Middle frontal gyrus (tissue), 1 donor: Measurements from ENCODE around the gene MARCHF10.

ENCODE experiments used
- DNase-seq: peaks from one replicate; pipeline ENCODE4 v3.0.0-alpha.2; 2015; ENCODE audit warnings: low spot score; ENCODE audit errors: extremely low spot score

Gene MARCHF10

DNA sequence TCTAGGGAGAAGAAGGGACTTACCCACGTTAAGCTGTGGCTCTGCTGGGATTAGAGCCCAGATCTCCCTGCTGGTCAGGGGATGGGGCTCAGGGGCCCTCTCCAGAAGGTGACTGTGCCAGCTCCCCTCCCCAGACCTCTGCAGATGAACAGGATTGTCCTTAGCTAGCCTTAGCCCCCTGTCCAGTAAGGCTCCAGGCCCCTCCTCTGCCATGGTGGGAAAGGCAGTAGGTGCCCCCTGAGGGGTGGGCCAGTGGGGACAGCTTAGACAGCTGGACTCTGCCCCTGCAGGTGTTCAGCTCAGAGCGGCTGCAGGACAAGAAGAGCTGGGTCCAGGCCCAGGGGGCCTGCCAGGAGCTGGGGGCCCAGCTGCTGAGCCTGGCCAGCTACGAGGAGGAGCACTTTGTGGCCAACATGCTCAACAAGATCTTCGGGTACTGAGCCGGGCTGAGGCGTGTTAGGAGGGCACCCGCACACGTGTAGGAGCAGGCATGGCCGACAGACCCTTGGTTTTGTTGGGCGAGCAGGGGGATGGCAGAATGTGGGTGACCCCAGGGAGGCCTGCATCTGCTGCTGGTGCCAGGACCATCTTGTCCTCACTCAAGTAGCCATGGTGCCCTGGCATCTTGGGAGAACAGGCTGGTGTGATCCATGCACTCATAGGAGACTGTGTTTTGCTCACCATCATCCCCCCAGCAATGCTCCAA is 129.7 kb downstream of the MARCHF10 start:
- DNase-seq: no peak

DNA sequence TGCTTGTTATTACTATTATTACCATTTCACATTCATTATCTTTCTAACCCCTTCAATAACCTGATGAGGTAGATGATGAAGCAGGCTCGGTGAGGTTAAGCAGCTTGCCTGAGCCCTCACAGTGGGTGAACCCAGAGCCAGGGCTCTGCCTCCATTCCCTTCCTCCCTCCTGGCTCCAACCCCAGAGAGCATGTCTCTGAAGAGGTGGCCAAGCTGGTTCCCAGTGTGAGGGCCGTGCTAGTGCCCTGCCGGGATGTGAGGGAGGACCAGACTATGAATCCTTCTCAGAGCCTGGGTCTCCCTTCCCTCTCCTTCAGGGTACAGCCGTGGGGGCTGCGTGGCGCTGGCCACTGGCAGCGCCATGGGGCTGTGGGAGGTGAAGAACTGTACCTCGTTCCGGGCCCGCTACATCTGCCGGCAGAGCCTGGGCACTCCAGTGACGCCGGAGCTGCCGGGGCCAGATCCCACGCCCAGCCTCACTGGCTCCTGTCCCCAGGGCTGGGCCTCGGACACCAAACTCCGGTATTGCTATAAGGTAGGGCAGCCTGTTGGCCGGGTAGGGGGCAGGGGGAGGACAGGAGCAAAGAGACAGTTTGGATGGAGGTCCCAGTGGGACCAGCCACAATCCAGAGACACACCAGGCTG is 131.0 kb downstream of the MARCHF10 start:
- DNase-seq: no peak

- no peak for DNase-seq
Observed at GRCh38 chr17:62676231-62676943, 131.7 kb downstream of the MARCHF10 start.

DNA sequence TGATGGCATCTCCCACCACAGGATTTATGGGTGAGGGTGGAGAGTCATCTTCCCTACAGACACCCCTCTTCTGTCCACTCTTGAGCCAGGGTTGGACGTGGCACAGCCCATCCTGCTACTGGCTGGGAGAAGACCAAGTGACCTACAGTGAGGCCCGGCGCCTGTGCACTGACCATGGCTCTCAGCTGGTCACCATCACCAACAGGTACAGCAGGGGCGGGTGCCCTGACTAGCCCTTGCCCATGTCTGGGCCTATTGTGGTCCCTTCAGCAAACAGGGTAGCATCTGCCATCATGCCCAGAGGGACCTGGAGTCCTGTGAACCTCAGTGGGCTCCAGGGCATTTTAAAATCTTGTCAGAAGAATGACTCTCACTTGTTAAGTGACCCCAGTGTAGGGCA is 132.4 kb downstream of the MARCHF10 start:
- no peak for DNase-seq

DNA sequence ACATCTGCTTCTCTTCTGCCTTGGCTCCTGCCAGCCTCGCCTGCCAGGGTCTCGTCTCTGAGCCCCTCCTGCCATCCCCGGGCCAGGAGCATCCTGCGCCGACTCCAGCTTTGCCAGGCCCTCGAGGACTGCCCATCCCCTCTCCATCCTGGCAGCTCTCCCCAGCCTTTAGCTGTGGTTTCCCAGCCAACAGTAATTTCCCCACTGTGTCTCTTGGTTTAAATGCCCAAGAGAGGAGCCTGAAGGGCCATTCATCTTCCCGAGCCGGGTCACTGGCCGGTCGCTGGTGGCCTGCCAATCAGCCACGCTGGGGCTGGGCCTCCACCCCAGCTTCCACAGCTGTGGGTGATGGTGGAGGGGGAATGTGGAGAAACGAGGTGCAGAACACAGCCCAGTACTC is 132.9 kb downstream of the MARCHF10 start:
- DNase-seq: peak; percentile 25

DNA sequence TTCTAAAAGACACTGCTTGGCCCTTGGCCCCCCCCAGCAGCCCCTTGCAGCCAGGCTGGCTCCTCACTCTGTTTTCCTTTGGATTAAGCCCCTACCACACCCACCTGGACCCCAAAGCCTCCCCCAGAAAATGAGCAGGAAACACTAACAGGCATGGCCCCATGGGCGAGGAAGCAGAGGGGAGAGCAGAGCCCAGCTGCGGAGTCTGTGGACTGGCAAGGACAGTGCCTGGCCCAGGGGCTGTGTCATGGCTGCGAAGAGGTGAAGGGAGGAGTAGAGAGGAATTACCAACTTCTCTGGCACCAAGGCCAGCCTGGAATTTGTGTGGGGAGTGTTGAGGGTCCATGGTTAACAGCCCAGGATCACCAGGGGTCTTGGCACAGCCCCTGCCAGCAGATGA is 133.3 kb downstream of the MARCHF10 start:
- no peak for DNase-seq

- DNase-seq: no peak
Observed at GRCh38 chr17:62674363-62674739, 133.8 kb downstream of the MARCHF10 start.

DNA sequence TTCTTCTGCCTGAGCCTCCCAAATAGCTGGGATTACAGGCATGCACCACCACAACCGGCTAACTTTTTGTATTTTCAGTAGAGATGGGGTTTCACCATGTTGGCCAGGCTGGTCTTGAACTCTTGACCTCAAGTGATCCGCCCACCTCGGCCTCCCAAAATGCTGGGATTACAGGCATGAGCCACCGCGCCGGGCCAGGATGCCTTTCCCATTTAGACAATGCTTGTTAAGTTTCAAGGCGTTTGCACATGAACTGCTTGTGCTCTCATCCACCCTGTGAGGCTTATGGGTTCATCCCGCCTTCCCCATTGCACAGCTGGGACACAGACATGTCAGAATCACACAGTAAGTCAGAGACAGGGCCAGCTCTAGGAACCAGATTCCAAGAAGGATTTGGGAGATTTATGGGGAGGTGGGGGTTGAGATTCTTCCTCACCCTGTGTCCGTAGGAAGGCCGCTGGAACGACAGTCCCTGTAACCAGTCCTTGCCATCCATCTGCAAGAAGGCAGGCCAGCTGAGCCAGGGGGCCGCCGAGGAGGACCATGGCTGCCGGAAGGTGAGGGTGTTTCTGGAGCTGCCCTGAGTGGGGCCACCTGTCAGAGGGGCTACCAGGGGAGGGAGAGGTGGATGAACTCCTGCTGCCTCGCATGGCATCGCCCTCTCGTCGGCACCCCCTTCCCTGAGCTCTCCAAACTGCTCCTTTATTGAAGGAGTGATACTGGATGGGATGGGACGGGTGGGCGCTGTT is 134.3 kb downstream of the MARCHF10 start:
- DNase-seq: no peak

- no peak for DNase-seq
Observed at GRCh38 chr17:62672957-62673356, 135.2 kb downstream of the MARCHF10 start.

DNA sequence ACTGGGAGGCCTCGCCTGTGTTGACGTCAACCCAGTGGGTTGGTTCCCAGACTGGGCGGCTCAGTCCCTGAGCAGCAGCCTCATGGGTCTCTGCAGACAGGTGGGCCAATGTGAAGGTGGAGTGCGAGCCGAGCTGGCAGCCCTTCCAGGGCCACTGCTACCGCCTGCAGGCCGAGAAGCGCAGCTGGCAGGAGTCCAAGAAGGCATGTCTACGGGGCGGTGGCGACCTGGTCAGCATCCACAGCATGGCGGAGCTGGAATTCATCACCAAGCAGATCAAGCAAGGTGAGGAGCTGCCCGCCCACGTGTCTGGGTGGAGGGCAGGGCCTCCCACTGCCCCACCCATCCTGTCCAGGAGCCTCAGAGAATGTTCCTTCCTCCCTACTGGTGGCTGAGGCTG is 136.6 kb downstream of the MARCHF10 start:
- no peak for DNase-seq

- DNase-seq: no peak
Observed at GRCh38 chr17:62670202-62670821, 137.8 kb downstream of the MARCHF10 start.

- DNase-seq: no peak
Observed at GRCh38 chr17:62668091-62668804, 139.9 kb downstream of the MARCHF10 start.

DNA sequence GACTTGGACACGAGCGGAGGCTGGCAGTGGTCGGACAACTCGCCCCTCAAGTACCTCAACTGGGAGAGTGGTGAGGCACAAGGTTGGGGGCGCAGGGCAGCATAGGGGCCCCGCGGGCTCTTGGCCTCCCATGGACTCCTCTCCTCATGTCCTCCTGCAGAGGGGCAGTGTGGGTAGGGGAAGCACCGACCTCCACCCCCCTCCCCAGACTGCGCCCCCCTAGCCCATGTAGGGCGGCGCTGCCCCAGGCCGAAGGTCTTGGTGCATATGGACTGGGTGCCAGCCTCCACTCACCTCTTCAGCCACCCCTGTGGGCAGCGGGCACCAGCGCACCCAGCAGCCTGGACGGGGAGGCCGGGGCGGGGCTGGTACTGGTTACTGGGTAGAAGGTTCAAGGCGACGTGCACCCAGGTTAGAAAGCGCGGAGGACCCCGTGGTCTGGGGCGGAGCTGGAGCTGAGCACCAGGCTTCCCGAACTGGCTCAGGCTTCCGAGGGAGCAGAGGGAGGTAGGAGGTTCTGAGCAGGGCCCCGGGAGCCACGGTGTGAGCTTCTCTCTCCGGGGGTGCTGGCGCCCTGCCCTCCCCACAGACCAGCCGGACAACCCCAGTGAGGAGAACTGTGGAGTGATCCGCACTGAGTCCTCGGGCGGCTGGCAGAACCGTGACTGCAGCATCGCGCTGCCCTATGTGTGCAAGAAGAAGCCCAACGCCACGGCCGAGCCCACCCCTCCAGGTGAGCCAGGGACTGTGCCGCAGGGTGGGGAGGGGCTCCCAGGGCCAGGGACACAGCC is 141.1 kb downstream of the MARCHF10 start:
- DNase-seq: no peak

DNA sequence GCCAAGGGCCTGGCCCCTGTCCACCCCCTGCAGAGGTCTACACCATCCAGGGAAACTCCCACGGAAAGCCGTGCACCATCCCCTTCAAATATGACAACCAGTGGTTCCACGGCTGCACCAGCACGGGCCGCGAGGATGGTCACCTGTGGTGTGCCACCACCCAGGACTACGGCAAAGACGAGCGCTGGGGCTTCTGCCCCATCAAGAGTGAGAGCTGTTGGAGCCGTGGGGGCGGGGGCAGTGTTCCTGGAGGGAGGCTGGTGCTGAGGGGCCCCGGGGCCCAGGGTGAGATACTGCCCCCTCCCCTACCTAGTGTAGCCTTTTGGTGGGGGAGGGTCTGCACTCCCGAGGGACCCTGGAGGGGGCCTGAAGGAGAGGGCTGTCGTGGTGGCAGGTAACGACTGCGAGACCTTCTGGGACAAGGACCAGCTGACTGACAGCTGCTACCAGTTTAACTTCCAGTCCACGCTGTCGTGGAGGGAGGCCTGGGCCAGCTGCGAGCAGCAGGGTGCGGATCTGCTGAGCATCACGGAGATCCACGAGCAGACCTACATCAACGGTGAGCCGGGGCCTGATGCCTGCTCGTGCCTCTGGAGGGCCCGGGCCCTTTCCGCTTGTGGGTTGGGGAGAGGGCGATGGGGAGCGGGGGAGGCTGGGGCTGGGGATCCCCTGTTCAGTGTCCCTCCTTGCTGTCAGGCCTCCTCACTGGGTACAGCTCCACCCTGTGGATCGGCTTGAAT is 141.9 kb downstream of the MARCHF10 start:
- no peak for DNase-seq

DNA sequence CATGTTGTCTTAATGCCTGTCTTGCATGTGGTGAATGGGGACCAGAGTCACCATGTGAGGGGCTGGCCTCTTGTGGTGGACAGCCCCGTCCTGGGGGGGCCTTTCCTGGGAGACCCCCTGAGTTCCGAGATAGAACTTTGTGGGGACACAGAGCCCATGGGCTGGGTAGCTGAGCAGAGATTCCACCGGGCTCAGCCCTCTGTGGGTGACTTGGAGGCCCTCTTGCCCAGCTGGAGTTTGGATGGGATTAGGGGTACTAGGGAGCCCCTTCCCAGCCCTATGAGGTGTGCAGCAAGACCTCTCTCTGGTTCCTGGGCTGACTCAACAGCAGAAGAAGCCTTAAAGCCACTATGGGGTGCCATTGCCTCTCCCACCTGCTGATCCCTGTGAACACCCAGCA is 142.5 kb downstream of the MARCHF10 start:
- DNase-seq: no peak

GRCh38 chr17:62664336-62665120 is 143.6 kb downstream of the MARCHF10 start:
- no peak for DNase-seq

DNA sequence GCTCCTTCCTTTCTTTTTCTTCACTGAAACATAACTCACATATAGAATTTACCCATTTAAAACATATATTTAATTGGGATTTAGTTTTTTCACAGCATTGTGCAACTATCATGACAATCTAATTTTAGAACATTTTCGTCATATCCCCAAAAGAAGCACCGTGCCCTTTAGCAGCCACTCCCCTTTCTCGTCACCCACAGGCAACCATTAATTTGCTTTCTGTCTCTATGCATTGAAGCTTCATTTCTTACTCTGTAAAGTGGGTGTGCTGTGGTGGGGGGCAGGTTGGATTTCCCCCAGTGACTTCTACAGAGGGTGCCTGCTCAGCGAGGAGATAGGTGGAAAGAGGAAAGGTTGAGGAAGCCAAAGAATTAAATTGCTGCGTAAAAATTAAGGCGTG is 144.8 kb downstream of the MARCHF10 start:
- DNase-seq: no peak

GRCh38 chr17:62662855-62663254 is 145.3 kb downstream of the MARCHF10 start:
- DNase-seq: no peak

DNA sequence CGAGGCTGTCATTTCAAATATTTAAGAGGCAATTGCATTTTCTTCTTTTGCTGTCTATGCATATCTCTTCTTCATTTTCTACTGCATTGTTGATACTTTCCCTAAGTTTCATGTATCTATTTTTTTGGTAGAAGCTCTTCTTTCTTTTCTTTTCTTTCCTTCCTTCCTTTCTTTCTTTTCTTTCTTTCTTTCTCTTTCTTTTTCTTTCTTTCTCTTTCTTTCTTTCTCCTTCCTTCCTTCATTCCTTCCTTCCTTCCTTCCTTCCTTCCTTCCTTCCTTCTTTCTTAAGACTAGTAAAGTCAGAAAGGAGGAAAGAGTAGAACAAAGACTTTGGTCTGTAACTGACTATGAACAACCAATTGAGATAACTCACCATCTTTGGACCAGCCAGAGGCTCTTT is 146.8 kb downstream of the MARCHF10 start:
- DNase-seq: no peak
